Testis (tissue), 3 donors: ENCODE data around the gene TCF7L1. TPM values are rescaled to one million over a fixed set of nuclear protein-coding genes. Genes with fewer than 3 reads are reported as not detected.

Experiments
- DNase-seq: peaks from one replicate; pipeline ENCODE4 v3.0.0-alpha.2; 2019
- H3K27ac ChIP-seq, 2 donors: fragments of 200-600 bp; sonication (generic); one replicate each; pipeline ENCODE4 v1.5.1; 2019
- H3K27me3 ChIP-seq: fragments of 200-600 bp; sonication (generic); one replicate; pipeline ENCODE4 v1.5.1; 2019
- H3K36me3 ChIP-seq: fragments of 200-600 bp; sonication (generic); one replicate; pipeline ENCODE4 v1.5.1; 2017; ENCODE audit warnings: low read depth; ENCODE audit errors: missing control alignments
- H3K4me1 ChIP-seq: fragments of 200-600 bp; sonication (generic); one replicate; pipeline ENCODE4 v1.5.1; 2019
- H3K4me3 ChIP-seq, 2 donors: fragments of 200-600 bp; sonication (generic); one replicate each; pipeline ENCODE4 v1.5.1; 2017 to 2019
- H3K9me3 ChIP-seq: fragments of 200-600 bp; sonication (generic); one replicate; pipeline ENCODE4 v1.5.1; 2017
- CTCF ChIP-seq, 3 experiments: fragments of 450-650 bp in 2 of 3; fragments of 200-600 bp in 1 of 3; sonication (generic) in 1 of 3; IDR thresholded peaks; one replicate each; pipeline ENCODE4 v1.5.1; 2016 to 2019; ENCODE audit warnings: antibody characterized with exemption in 3 of 3, mild to moderate bottlenecking in 2 of 3, moderate library complexity in 1 of 3
- POLR2A ChIP-seq: fragments of 450-650 bp; IDR thresholded peaks from one replicate; pipeline ENCODE4 v1.6.1; 2017; ENCODE audit warnings: antibody characterized with exemption, mild to moderate bottlenecking, moderate library complexity
- WGBS, 2 donors: methylation state at CpG; one replicate each; pipeline ENCODE4 v1.1.5; 2018; 5-methylcytosine and 5-hydroxymethylcytosine counted together
- intact Hi-C: fragments of 100-400 bp; cut with DNase I; formaldehyde crosslinking; loops from one replicate; pipeline ENCODE4 v1.15.1; 2023; ENCODE audit warnings: low total_unique reads
- polyA plus RNA-seq: library from polyadenylated mRNA; stranded (reverse); fragments of 350-450 nt; fragmentation: Illumina TruSeq; extraction: RNeasy Lipid Tissue Mini Kit (QIAGEN cat#74804); gene quantifications from one replicate; pipeline ENCODE4 v1.2.3, GENCODE V29; 2014; ENCODE audit warnings: low read depth, low replicate concordance; ENCODE audit not compliant: insufficient read depth
- total RNA-seq, 2 donors: library from RNA; depleted of rRNA; stranded (reverse); fragments of >200 nt; gene quantifications; one replicate each; pipeline ENCODE4 v1.2.3, GENCODE V29; 2016

The TCF7L1 gene
- total and polyA plus RNA-seq, 3 donors from 2014 or later = 6.7 to 11.9 (median 6.7) TPM

- H3K36me3 ChIP-seq = no peaks in the 10 kb centered on the region
- no peak overlapping the region for H3K27ac ChIP-seq
- H3K27me3 ChIP-seq = no peaks in the 10 kb centered on the region
- intact Hi-C loops = no loop called here
- no peaks in the 10 kb centered on the region for H3K9me3 ChIP-seq
- peak; percentile 80 for DNase-seq
- no peak overlapping the region for H3K4me3 ChIP-seq
- no peaks in the 10 kb centered on the region for H3K4me1 ChIP-seq
- TF ChIP-seq POLR2A = no peak
- TF ChIP-seq CTCF (IDR thresholded peaks at IDR 0.05) = peak; percentile 59 to 90 (median 59)
- WGBS, 2 donors = 53 to 63% methylated on average over 7 of the region's 7 CpGs
Measured at GRCh38 chr2:85266146-85267041, 133.2 kb downstream of the TCF7L1 start.

- TF ChIP-seq POLR2A = no peak
- no peak for TF ChIP-seq CTCF (IDR thresholded peaks at IDR 0.05)
- Histone ChIP-seq H3K36me3 (no peaks in the 10 kb centered on the region), H3K4me3 (no peak overlapping the region), H3K27ac (no peak overlapping the region), H3K27me3 (no peaks in the 10 kb centered on the region), H3K4me1 (no peaks in the 10 kb centered on the region), H3K9me3 (no peaks in the 10 kb centered on the region)
- 41 to 51% methylated on average over 6 of the region's 6 CpGs for WGBS, 2 donors
- no peak for DNase-seq
- intact Hi-C loops = no loop called here
Measured at GRCh38 chr2:85269959-85270358, 136.8 kb downstream of the TCF7L1 start.

- H3K36me3 ChIP-seq = no peaks in the 10 kb centered on the region
- H3K9me3 ChIP-seq = no peaks in the 10 kb centered on the region
- H3K4me3 ChIP-seq = no peak overlapping the region
- peaks cover 7% of the 10 kb centered on the region for H3K4me1 ChIP-seq
- H3K27ac ChIP-seq = no peak overlapping the region
- no peaks in the 10 kb centered on the region for H3K27me3 ChIP-seq
- intact Hi-C loops = no loop called here
- DNase-seq = no peak
- TF ChIP-seq CTCF (IDR thresholded peaks at IDR 0.05) = no peak
- WGBS, 2 donors = 58 to 78% methylated on average over 6 of the region's 6 CpGs
Measured at GRCh38 chr2:85272357-85272756, 139.2 kb downstream of the TCF7L1 start.

- H3K9me3 ChIP-seq = no peaks in the 10 kb centered on the region
- no peak overlapping the region for H3K27ac ChIP-seq
- no peak overlapping the region for H3K4me3 ChIP-seq
- peak; percentile 33 for DNase-seq
- no peaks in the 10 kb centered on the region for H3K36me3 ChIP-seq
- TF ChIP-seq POLR2A (no peak), CTCF (IDR thresholded peaks at IDR 0.05) (no peak)
- peaks cover 12% of the 10 kb centered on the region for H3K4me1 ChIP-seq
- 42 to 58% methylated on average over 14 to 21 of the region's 21 CpGs for WGBS, 2 donors
- H3K27me3 ChIP-seq = no peaks in the 10 kb centered on the region
- intact Hi-C loops = no loop called here
Measured at GRCh38 chr2:85273738-85274731, 140.8 kb downstream of the TCF7L1 start.
